Hematopoietic multipotent progenitor cell (in vitro differentiated cells): ENCODE measurements around the gene FGF2. TPM values are rescaled to one million over a fixed set of nuclear protein-coding genes. Genes with fewer than 3 reads are reported as not detected.
"Not testable (repeated sequence)": the region's sequence is repeated elsewhere in the genome, so short reads cannot be mapped to it uniquely, and the experiment has no call there.

ENCODE experiments used
- DNase-seq, 3 donors: peaks; one replicate each; pipeline ENCODE4 v3.0.0-alpha.2; 2011 to 2015; ENCODE audit warnings: low read depth in 2 of 3, low spot score in 2 of 3
- total RNA-seq: library from RNA; depleted of rRNA; stranded (reverse); fragments of >200 nt; gene quantifications from one replicate; pipeline ENCODE4 v1.2.3, GENCODE V29; 2012

Gene FGF2
- total RNA-seq, 1 donor: under 0.01 TPM

- DNase-seq: not testable (repeated sequence)
Observed at GRCh38 chr4:122844391-122844790, 17.8 kb downstream of the FGF2 start.

GRCh38 chr4:122845066-122845465, 18.4 kb downstream of the FGF2 start:
- DNase-seq: no peak

- no peak for DNase-seq
Observed at GRCh38 chr4:122845760-122846159, 19.1 kb downstream of the FGF2 start.

DNA sequence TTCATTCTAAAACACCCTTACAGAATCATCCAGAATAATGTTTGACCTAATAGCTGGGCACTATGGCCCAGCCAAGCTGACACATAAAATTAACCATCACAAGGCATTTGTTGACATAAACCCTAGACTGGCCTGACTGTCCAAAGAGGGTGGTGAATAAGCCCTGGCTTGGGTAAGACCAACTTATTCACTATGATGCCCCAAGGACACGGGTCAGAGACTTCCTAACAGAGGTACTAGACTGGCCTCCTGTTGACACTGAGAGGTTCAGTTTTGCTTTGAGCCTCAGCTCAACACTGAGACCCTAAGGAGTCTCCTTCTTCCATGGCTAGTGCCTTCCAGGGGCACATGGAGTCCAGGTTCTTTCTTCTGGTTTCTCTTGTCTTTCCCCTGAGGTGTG, 21.3 kb downstream of the FGF2 start:
- DNase-seq: no peak

- not testable (repeated sequence) for DNase-seq
Observed at GRCh38 chr4:122849789-122850188, 23.2 kb downstream of the FGF2 start.

DNA sequence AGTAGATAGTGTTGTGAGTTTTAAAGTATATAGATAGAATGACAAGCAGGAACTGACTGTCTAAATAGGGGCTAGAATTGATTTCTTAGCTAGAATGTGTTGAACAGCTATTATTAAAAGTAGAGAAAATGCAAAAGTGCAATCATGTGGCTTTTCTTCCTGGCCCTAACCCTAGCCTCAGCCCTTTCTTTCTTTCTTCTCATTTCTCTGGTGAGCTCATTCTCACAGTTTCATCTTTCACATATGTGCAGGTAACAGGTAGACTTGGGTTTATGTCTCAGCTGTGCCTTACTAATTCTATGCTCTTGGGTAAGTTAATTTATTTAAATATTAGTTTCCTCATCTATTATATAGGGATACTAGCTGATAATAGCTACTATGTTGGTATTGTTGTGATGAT, 24.9 kb downstream of the FGF2 start:
- DNase-seq: no peak

DNA sequence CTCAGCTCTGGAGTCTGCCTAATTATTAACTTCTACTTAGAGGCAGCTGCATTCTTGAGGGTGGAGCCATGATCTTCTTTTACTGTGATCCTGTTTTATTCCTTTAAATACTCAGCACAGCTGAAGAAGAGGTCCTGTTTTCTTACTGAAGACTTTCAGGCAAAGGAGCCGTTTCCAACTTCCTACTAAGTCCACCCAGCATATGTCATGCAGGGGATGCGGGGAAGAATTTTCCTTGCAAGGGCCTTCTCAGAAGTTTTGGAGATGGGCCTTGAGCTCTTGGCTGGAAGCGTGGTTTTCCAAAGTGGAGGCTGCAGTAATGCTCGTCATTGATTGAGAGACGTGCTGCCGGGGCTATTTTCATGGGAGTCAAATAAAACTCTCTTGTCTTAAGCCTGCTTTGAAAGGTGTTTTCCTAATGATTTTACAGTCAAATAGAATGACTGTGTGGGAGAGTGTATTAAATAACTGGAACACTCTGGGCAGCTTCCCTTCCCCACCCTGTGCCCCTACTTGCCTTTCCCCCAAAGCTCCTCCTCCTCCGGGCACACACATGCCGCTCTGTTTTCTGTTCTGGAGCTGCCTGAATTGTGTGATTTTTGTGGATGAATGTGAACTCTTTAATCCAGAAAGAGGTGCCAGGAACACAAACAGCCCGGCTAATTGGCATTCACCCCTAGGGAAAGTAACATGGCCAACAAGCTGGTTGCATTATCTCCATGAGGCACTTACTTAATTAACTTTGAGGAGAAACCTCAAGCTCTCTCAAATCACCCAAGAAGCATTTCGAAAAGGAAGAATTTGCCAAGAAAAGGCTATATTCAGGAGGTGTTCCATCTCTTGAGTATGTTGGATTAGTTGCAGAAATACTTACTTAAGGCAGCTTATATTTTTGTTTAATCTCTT, 28.1 kb downstream of the FGF2 start:
- DNase-seq: no peak

DNA sequence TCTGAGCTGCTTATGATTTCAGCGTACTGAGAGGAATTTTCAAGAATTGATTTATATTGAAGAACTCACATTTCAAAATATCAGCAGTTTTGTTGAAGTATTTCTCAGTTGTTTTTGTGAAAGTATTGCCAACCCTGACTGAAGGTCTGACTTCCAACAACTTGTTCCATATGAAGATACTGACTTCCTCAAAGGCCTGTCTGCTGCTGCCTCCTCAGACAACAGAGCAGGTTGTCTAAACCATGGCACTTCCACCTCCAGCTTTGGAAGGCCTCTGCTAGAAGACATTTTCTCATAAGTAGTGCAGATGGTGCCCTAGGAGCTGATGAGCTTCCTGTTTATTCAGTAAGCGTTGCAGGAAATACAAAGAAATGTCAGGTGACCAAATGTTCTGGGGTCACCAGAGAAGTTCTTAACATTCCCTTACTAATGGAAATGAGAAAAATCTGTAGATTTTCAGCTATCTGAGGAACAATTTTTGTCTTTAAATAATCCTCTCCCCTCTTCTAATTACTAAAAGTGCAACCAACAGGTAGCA, 28.8 kb downstream of the FGF2 start:
- no peak for DNase-seq

- DNase-seq: no peak
Observed at GRCh38 chr4:122857160-122857559, 30.5 kb downstream of the FGF2 start.

GRCh38 chr4:122858705-122859104, 32.1 kb downstream of the FGF2 start:
- DNase-seq: no peak

DNA sequence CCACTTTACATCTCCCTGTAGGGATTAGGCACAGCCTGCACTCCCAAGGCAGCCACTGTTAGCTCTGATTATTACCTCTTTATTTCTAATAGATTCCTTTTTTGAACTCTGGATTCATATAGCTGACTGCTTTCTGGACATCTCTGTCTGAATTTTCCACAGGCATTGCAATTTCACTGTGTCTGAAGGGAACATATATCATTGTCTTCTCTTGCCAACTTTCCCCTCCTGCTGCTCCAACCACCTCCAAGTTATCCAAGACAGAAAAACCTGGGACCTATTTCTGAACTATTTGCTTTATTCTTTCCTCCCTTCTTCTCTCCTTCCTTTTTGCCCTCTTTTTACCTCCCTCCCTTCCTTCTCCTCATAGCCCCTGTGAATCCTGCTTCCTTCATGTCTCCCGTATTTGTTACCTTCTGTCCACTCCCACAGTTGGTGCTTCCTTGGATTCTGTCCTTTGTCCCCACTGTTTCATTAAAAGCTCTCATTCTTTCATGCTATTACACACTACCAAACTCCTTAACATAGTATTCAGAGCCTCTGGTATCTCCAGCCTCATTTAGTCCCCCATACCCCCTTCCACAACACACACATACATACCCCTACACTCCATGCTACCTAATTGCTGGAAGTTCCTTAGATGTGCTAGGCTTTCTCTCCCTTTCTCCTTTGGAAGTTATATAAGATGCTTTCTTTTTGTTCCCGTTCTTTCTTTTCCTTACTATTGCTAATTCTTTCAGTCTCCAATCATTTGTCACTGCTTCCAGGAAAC, 34.7 kb downstream of the FGF2 start:
- no peak for DNase-seq

DNA sequence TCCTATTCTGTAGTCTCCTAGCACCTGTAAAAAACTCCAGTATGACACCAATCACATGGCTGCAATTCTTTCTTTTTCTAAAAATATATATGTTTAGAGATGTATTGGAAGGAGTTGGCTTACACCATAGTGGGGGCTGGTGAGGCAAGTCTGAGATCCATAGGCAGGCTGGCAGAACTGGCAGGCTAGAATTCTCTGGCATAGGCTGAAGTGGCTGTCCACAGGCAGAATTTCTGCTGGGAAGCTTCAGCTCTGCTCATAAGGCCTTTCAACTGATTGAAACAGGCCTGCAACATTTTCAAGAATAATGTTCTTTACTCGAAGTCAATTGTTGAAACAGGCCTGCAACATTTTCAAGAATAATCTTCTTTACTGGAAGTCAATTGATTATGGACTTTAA, 37.0 kb downstream of the FGF2 start:
- DNase-seq: no peak

DNA sequence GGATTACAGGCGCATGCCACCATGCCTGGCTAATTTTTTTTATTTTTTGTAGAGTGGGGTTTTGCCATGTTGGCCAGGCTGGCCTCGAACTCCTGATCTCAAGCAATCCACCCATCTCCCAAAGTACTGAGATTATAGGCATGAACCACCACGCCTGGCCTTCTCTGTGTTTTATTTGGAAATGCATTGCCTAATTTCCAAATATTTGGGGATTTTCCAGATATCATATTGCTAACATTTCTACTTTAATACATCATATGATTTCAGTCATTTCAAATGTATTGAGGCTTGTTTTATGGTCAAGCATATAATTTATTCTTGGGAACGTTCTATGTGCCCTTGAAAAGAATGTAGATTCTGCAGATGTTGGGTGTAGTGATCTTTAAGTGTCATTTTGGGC, 38.8 kb downstream of the FGF2 start:
- DNase-seq: no peak

GRCh38 chr4:122868235-122868634, 41.6 kb downstream of the FGF2 start:
- DNase-seq: not testable (repeated sequence)

GRCh38 chr4:122873146-122873545, 46.5 kb downstream of the FGF2 start:
- no peak for DNase-seq

DNA sequence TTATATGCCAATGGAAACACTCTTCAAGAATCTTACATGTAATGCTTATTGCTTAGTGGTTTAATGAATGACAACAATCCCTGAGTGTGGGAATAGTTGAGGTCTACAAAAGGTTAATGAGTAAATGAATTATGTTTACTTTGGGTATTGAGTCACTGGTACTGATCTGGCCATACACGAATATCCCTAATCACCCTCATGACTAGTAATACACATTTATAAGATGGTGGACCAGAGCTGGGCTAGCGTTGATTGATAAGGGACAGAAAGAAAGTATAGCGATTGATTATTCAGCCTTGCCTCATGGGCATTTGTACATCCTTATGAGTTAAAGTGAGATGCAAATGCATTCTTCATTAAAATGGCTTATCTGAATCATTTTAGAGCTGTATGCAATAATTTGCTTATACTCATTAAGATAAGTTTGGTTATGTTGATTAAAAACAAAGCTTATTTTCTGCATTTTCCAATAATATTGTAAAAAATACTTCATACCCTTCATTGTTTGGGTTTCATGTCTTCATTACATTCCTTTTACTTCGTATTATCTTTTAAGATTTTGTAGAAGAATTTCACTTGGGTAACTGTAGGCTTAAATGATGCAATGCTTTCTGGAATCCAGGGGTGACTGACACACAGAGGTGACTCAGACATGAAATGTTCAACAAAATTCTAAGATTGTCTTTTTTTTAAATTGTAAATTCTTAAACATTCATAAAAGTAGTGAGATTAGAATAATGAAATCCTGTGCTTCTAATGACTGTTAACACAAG, 47.4 kb downstream of the FGF2 start:
- no peak for DNase-seq

- no peak for DNase-seq
Observed at GRCh38 chr4:122875949-122876348, 49.3 kb downstream of the FGF2 start.

DNA sequence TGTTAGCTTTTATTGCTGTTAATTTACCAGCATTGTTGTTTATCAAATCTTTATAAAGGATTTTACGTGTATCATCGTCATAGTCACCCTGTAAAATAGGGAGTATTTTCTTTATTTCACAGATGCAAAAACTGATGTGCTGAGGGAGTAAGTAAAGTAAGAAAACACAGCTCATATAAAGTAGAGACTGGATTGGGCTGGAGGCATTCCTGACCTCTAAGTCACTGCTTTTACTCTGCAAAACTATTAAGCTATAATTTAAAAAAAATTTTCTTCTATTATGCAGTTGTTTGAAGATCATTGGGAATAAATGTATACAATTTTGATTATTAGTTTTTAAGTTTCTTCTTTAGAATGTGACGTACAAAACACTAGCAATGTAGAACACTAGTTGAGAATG, 49.8 kb downstream of the FGF2 start:
- no peak for DNase-seq

DNA sequence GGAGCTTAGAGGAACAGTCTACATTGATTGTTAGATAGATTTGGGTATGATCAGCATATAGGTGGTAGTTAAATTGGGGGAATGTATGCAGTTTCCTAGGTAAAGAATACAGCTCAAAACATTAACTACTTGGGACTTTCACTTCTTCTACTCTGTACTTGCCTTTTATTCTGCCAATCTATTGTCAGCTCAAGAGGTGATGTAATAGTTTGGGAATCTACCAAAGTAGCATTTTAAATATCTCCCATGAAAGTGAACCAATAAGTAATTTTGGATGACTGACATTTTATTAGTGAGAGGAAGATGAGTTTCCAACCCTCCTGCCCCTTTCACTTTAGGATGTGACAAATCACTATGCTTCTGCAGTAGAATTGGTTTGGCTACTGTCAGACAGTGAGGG, 52.4 kb downstream of the FGF2 start:
- DNase-seq: no peak

- DNase-seq: no peak
Observed at GRCh38 chr4:122882857-122883735, 56.5 kb downstream of the FGF2 start.
